Cardiac fibroblast (primary cell): ENCODE results near the gene RNF103.

Experiments
- DNase-seq, 2 donors: peaks; one replicate each; pipeline versions ENCODE4 v3.0.0 to v3.0.0-alpha.2; 2010; ENCODE audit warnings: low read depth in 2 of 2
- H3K4me3 ChIP-seq, 2 donors: replicated peaks in 1 of 2; 1 replicate in 1 of 2; 2 replicates in 1 of 2; pipeline ENCODE4 v1.5.1; 2011; ENCODE audit warnings: low read depth in 2 of 2, low read length in 2 of 2, mild to moderate bottlenecking in 2 of 2, moderate library complexity in 1 of 2
- CTCF ChIP-seq: IDR thresholded peaks from one replicate; pipeline ENCODE4 v1.5.1; 2011; ENCODE audit warnings: low read depth, mild to moderate bottlenecking, low read length, inconsistent platforms

The RNF103 gene

DNA sequence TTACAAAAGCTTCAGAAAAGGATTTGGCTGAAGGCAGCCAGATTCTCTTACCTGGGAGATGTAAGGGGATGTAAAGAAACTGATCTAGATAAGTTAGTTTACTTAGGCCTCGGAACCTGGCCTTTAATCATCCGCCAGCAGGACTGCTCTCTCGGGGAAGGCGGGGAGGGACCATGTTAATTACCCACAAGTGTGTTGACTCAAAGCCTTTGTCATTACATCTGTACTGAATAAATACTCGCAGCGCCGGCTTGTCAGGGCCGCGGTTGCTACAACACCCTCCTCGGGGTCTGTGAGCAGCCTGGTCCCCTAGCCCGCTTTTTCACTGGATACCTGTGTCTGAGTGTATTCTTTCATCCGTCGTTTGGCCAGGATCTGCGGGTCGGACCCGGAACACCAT, 67.2 kb downstream of the RNF103 start:
- TF ChIP-seq CTCF = no peak
- H3K4me3 ChIP-seq = no peak overlapping the region
- DNase-seq = no peak
